Endothelial cell of umbilical vein (primary cell): Measurements from ENCODE around the gene SIX6. TPM values are rescaled to one million over a fixed set of nuclear protein-coding genes. Genes with fewer than 3 reads are reported as not detected.

Experiments used
- BruUV-seq: library from RNA; stranded (reverse); fragments of 400-500 nt; replicated peaks from 2 replicates; lab custom pipeline; 2021; lab: Mats Ljungman, UMichigan
- CTCF ChIA-PET: fragments of 300-600, 350-600 bp; sonication (Branson Sonifier 250); formaldehyde crosslinking; loops from one replicate; lab custom pipeline; 2021; ENCODE audit warnings: antibody characterized with exemption, inconsistent platforms; lab: Charles Lee
- POLR2A ChIA-PET: fragments of 300-600, 350-600 bp; sonication (Branson Sonifier 250); formaldehyde crosslinking; loops from one replicate; lab custom pipeline; 2021; ENCODE audit warnings: antibody characterized with exemption, inconsistent platforms; lab: Charles Lee
- DNase-seq: peaks from one replicate; pipeline ENCODE4 v3.0.0-alpha.2; 2011; ENCODE audit warnings: low read depth, low spot score
- FAIRE-seq: peaks from 2 replicates; lab custom pipeline; 2011; peaks lifted over from hg19 to GRCh38; lab: Jason Lieb, UNC
- H2AFZ ChIP-seq: 2 replicates; pipeline ENCODE4 v1.6.0; 2012; ENCODE audit warnings: low read depth, low read length, control low read depth, inconsistent platforms
- H3K27ac ChIP-seq: 2 replicates; pipeline ENCODE4 v1.5.1; 2011; ENCODE audit warnings: low read depth, mild to moderate bottlenecking, control low read depth, low read length, moderate library complexity; ENCODE audit not compliant: insufficient read depth
- H3K27me3 ChIP-seq, 2 experiments: 2 replicates each; pipeline versions ENCODE4 v1.6.0 to v1.6.1; 2011; ENCODE audit warnings: low read length in 2 of 2, mixed read lengths in 1 of 2; ENCODE audit not compliant: control insufficient read depth in 2 of 2, insufficient read depth in 2 of 2
- H3K36me3 ChIP-seq, 2 experiments: 2 replicates in 1 of 2; 3 replicates in 1 of 2; pipeline ENCODE4 v1.5.1; 2011; ENCODE audit warnings: low read length in 2 of 2, mild to moderate bottlenecking in 1 of 2, moderate library complexity in 1 of 2; ENCODE audit not compliant: control insufficient read depth in 2 of 2, insufficient read depth in 2 of 2; ENCODE audit errors: extremely low read depth in 1 of 2
- H3K4me1 ChIP-seq: 3 replicates; pipeline ENCODE4 v1.5.1; 2011; ENCODE audit warnings: mild to moderate bottlenecking, low read length; ENCODE audit not compliant: control insufficient read depth, insufficient read depth; ENCODE audit errors: extremely low read depth
- H3K4me2 ChIP-seq: 2 replicates; pipeline ENCODE4 v1.6.1; 2011; ENCODE audit warnings: low read length, control low read depth, mixed read lengths; ENCODE audit not compliant: insufficient read depth
- H3K4me3 ChIP-seq, 3 experiments: fragments of 200-600 bp in 1 of 3; sonication (generic), shearing (Covaris generic) in 1 of 3; replicated peaks in 1 of 3; 2 replicates each; pipeline ENCODE4 v1.5.1; 2011 to 2016; ENCODE audit warnings: control low read depth in 3 of 3, low read length in 3 of 3, mild to moderate bottlenecking in 2 of 3, inconsistent platforms in 1 of 3, low read depth in 1 of 3, moderate library complexity in 1 of 3; ENCODE audit not compliant: insufficient read depth in 1 of 3
- H3K79me2 ChIP-seq: 2 replicates; pipeline ENCODE4 v1.6.0; 2012; ENCODE audit warnings: low read length, inconsistent platforms; ENCODE audit not compliant: control insufficient read depth, insufficient read depth
- H3K9ac ChIP-seq: replicated peaks from 2 replicates; pipeline ENCODE3; 2011; ENCODE audit warnings: low read length, control low read depth; ENCODE audit not compliant: insufficient read depth; ENCODE audit errors: extremely low read depth
- H3K9me1 ChIP-seq: replicated peaks from 3 replicates; pipeline ENCODE4 v1.6.0; 2011; ENCODE audit warnings: mild to moderate bottlenecking, low read length; ENCODE audit not compliant: control insufficient read depth, insufficient read depth; ENCODE audit errors: extremely low read depth
- H3K9me3 ChIP-seq: replicated peaks from 2 replicates; pipeline ENCODE4 v1.5.1; 2012; ENCODE audit warnings: low read length, inconsistent platforms; ENCODE audit not compliant: control insufficient read depth, insufficient read depth
- H4K20me1 ChIP-seq: replicated peaks from 2 replicates; pipeline ENCODE3; 2011; ENCODE audit warnings: mild to moderate bottlenecking, low read length; ENCODE audit not compliant: control insufficient read depth, insufficient read depth; ENCODE audit errors: extremely low read depth
- EZH2 ChIP-seq: IDR thresholded peaks from 2 replicates; pipeline ENCODE4 v1.6.1; 2012; ENCODE audit warnings: borderline replicate concordance, low read depth, mild to moderate bottlenecking, moderate library complexity, low read length, inconsistent platforms; ENCODE audit not compliant: severe bottlenecking
- FOS ChIP-seq: IDR thresholded peaks from 2 replicates; pipeline ENCODE4 v1.6.1; 2011; ENCODE audit warnings: mild to moderate bottlenecking, low read length, moderate library complexity, borderline replicate concordance; ENCODE audit not compliant: insufficient read depth
- JUN ChIP-seq: IDR thresholded peaks from 2 replicates; pipeline ENCODE4 v1.6.1; 2011; ENCODE audit warnings: borderline replicate concordance, low read depth; ENCODE audit not compliant: insufficient read length, insufficient read depth
- POLR2AphosphoS5 ChIP-seq: IDR thresholded peaks from 2 replicates; pipeline ENCODE4 v1.6.1; 2012; ENCODE audit warnings: low read depth, mild to moderate bottlenecking, control low read depth, low read length, moderate library complexity; ENCODE audit not compliant: insufficient read depth
- dilution Hi-C: fragments of 300-500 bp; cut with MboI; formaldehyde crosslinking; loops from one replicate; pipeline ENCODE4 v1.15.0; 2019; ENCODE audit warnings: low sequenced_read_pairs; ENCODE audit not compliant: extremely low pct_ligation_motif_present
- intact Hi-C: fragments of 100-400 bp; cut with micrococcal nuclease; formaldehyde crosslinking; loops from one replicate; pipeline ENCODE4 v1.10.0; 2022
- polyA plus RNA-seq, 4 experiments: library from polyadenylated mRNA; depleted of rRNA in 3 of 4; stranded (reverse) in 3 of 4; unstranded in 1 of 4; fragments of >200 nt; gene quantifications; 2 replicates each; pipeline versions ENCODE4 v1.2.1 to v1.2.3, GENCODE V29; 2011 to 2012; ENCODE audit warnings: missing spikeins in 1 of 4
- total RNA-seq: library from RNA; stranded (reverse); gene quantifications from 2 replicates; pipeline ENCODE4 v1.2.3, GENCODE V29; 2021
- TF ChIP-seq, protein P1 (sequence below): IDR thresholded peaks from 2 replicates; pipeline ENCODE4 v1.6.1; 2011; ENCODE audit not compliant: insufficient read depth, insufficient read length

SIX6 gene
- total and polyA plus RNA-seq, 2 donors (not counting 3 experiments of a cell fraction or from before 2014, with no cell fraction given) = not detected

DNA sequence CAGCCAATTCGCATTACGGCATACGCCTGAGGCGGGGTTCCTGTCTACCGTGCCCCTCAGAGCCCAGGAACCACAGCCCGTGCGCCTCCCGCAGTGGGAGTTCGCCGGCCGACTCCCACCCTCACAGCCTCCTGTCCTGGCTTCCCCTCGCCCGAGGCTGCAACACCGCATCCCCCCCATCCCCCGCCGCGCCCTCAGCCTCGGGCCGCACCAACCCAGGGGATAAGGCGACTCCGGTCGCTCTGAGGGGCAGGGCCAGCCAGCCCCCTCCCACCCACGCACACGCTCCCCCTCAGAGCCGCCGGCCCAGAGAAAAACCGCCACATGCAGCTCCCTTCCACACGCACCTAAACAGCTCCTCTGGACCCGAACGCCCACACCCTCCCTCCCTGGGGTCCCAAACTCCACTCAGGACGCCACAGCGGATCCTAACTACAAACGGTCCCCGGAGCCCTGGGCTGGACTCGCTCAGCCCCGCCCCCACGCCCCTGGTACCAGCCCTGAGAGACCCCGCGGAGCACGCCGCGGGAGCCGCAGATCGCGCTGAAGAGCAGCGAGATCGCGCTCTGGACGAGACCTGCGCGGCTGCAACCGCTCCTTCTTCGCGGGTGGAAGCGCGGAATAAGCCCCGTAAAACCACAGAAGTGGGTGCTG, 23.2 kb upstream of the SIX6 start, which contains the start of gene C14orf39:
Gene C14orf39, minus strand, starts transcription at position 466 of the 654 bp plus-strand sequence. CDS start 985 bp downstream, outside the sequence.
- peaks cover 25 to 69% of the 10 kb centered on the region in 2 experiments for H3K27me3 ChIP-seq
- DNase-seq (peak; percentile 34), FAIRE-seq (no peak)
- H3K9ac ChIP-seq = no peak within 1 kb of the TSS
- H3K9me3 ChIP-seq = no peaks in the 10 kb centered on the region
- no TSS peak for BruUV-seq
- TF ChIP-seq JUN (no peak), EZH2 (peak; percentile 57)
- intact Hi-C loops (loop anchor here (2.0 to 10.0 kb wide), 3 partner anchors 25 to 241 kb away; partner anchors contain the start of gene PPM1A), dilution Hi-C loops (no loop called here)
- CTCF ChIA-PET = interaction anchor here (1.0 kb wide), 1 partner anchor 17 kb away, joined by 3 read pairs; no protein-coding TSS in a partner anchor
- peak within 1 kb of the TSS; percentile 17 for H3K4me2 ChIP-seq
- H3K4me1 ChIP-seq = no peaks in the 10 kb centered on the region
- H3K27ac ChIP-seq = no peak within 1 kb of the TSS
- POLR2A ChIA-PET = no interaction called here
- no peaks in the 10 kb centered on the region for H4K20me1 ChIP-seq
- H3K9me1 ChIP-seq = no peaks in the 10 kb centered on the region
- peak within 1 kb of the TSS; percentile 11 to 27 (median 25) for H3K4me3 ChIP-seq
- H3K36me3 ChIP-seq = no peaks in the 10 kb centered on the region
- H3K79me2 ChIP-seq = no peaks in the 10 kb centered on the region
- H2AFZ ChIP-seq = peak within 1 kb of the TSS; percentile 64

DNA sequence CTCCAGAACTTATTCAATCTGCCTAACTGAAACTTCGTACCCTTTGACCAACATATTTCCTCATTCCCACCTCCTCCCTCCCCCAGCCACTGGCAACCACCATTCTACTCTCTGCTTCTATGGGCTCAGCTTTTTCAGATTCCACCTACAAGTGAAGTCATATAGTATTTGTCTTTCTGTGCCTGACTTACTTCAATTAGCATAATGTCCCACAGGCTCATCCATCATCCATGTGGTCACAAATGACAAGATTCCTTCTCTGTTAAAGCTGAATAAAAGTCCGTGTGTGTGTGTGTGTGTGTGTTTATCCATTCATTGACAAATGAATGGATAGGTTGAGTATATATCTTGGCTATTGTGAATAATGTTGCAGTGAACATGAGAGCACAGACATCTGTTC, 21.7 kb upstream of the SIX6 start:
- H3K4me2 ChIP-seq = no peak overlapping the region
- dilution Hi-C loops (no loop called here), intact Hi-C loops (loop anchor here (2.0 to 10.0 kb wide), 2 partner anchors 136 to 242 kb away; partner anchors contain the start of gene PPM1A)
- H3K79me2 ChIP-seq = no peaks in the 10 kb centered on the region
- POLR2A ChIA-PET = no interaction called here
- TF ChIP-seq, protein P1, sequence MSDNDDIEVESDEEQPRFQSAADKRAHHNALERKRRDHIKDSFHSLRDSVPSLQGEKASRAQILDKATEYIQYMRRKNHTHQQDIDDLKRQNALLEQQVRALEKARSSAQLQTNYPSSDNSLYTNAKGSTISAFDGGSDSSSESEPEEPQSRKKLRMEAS = no peak
- TF ChIP-seq POLR2AphosphoS5 = no peak
- TF ChIP-seq FOS = no peak
- BruUV-seq = no TSS peak
- no peak overlapping the region for H3K9ac ChIP-seq
- CTCF ChIA-PET = no interaction called here
- no peaks in the 10 kb centered on the region for H3K9me1 ChIP-seq
- H2AFZ ChIP-seq = no peak overlapping the region
- H3K4me1 ChIP-seq = no peaks in the 10 kb centered on the region
- no peak overlapping the region for H3K4me3 ChIP-seq
- H3K27me3 ChIP-seq = peaks cover 28 to 66% of the 10 kb centered on the region in 2 experiments
- FAIRE-seq (no peak), DNase-seq (no peak)
- no peak overlapping the region for H3K27ac ChIP-seq
- no peaks in the 10 kb centered on the region for H3K36me3 ChIP-seq
- H4K20me1 ChIP-seq = no peaks in the 10 kb centered on the region
- no peaks in the 10 kb centered on the region for H3K9me3 ChIP-seq
